ENCODE measurements around the gene SLC35B1. TPM values are rescaled to one million over a fixed set of nuclear protein-coding genes. Genes with fewer than 3 reads are reported as not detected.

SLC35B1 gene
- total RNA-seq, 1 experiment from 2014 or later: 99.6 TPM

- no TSS peak for BruUV-seq (replicated peaks)
- ChIA-PET CTCF (interaction anchor here (0.6 kb wide), 1 partner anchor 694 kb away, joined by 3 read pairs; no protein-coding TSS in a partner anchor), POLR2A (no interaction called here)
- no peaks in the 10 kb centered on the region for H3K36me3 Mint-ChIP-seq (ENCODE audit: insufficient read depth, unreplicated experiment)
- intact Hi-C loops (cut with micrococcal nuclease): no loop called here
- no peak for TF ChIP-seq CTCF (IDR thresholded peaks at IDR 0.05; ENCODE audit: unreplicated experiment)
- DNase-seq (ENCODE audit: unreplicated experiment): no peak
- no peaks in the 10 kb centered on the region for H3K4me1 Mint-ChIP-seq (ENCODE audit: insufficient read depth, unreplicated experiment)
- no peaks in the 10 kb centered on the region for H3K27me3 Mint-ChIP-seq (ENCODE audit: insufficient read depth, unreplicated experiment)
- H3K4me3 Mint-ChIP-seq (ENCODE audit: unreplicated experiment): no peak overlapping the region
- no peak overlapping the region for H3K27ac Mint-ChIP-seq (ENCODE audit: low read depth, unreplicated experiment)
- H3K9me3 Mint-ChIP-seq (ENCODE audit: unreplicated experiment): no peaks in the 10 kb centered on the region
Measured at GRCh38 chr17:49745175-49746139, 37.7 kb upstream of the SLC35B1 start.

GRCh38 chr17:49742166-49742638, 34.4 kb upstream of the SLC35B1 start:
- Mint-ChIP-seq H3K9me3 (ENCODE audit: unreplicated experiment) (no peaks in the 10 kb centered on the region), H3K27me3 (ENCODE audit: insufficient read depth, unreplicated experiment) (no peaks in the 10 kb centered on the region), H3K36me3 (ENCODE audit: insufficient read depth, unreplicated experiment) (no peaks in the 10 kb centered on the region), H3K4me1 (ENCODE audit: insufficient read depth, unreplicated experiment) (peaks cover 6% of the 10 kb centered on the region), H3K4me3 (ENCODE audit: unreplicated experiment) (no peak overlapping the region), H3K27ac (ENCODE audit: low read depth, unreplicated experiment) (no peak overlapping the region)
- TF ChIP-seq CTCF (IDR thresholded peaks at IDR 0.05; ENCODE audit: unreplicated experiment): no peak
- ChIA-PET POLR2A (interaction anchor here (1.2 kb wide), 1 partner anchor 14 kb away, joined by 3 read pairs; no protein-coding TSS in a partner anchor), CTCF (interaction anchor here (1.2 kb wide), 1 partner anchor 36 kb away, joined by 5 read pairs; no protein-coding TSS in a partner anchor)
- BruUV-seq (replicated peaks): no TSS peak
- no peak for DNase-seq (ENCODE audit: unreplicated experiment)
- intact Hi-C loops (cut with micrococcal nuclease): no loop called here

- H3K4me3 Mint-ChIP-seq (ENCODE audit: unreplicated experiment): no peak overlapping the region
- H3K4me1 Mint-ChIP-seq (ENCODE audit: insufficient read depth, unreplicated experiment): peaks cover 6% of the 10 kb centered on the region
- H3K36me3 Mint-ChIP-seq (ENCODE audit: insufficient read depth, unreplicated experiment): no peaks in the 10 kb centered on the region
- TF ChIP-seq CTCF (IDR thresholded peaks at IDR 0.05; ENCODE audit: unreplicated experiment): no peak
- ChIA-PET CTCF (interaction anchor here (0.5 to 1.2 kb wide), 2 partner anchors 36 to 331 kb away, joined by 3 to 5 read pairs; no protein-coding TSS in a partner anchor), POLR2A (interaction anchor here (1.2 kb wide), 1 partner anchor 15 kb away, joined by 3 read pairs; no protein-coding TSS in a partner anchor)
- BruUV-seq (replicated peaks): no TSS peak
- no peak overlapping the region for H3K27ac Mint-ChIP-seq (ENCODE audit: low read depth, unreplicated experiment)
- intact Hi-C loops (cut with micrococcal nuclease): no loop called here
- no peak for DNase-seq (ENCODE audit: unreplicated experiment)
- no peaks in the 10 kb centered on the region for H3K27me3 Mint-ChIP-seq (ENCODE audit: insufficient read depth, unreplicated experiment)
- no peaks in the 10 kb centered on the region for H3K9me3 Mint-ChIP-seq (ENCODE audit: unreplicated experiment)
Measured at GRCh38 chr17:49741692-49742076, 33.9 kb upstream of the SLC35B1 start.

- Mint-ChIP-seq H3K27ac (ENCODE audit: low read depth, unreplicated experiment) (no peak overlapping the region), H3K4me3 (ENCODE audit: unreplicated experiment) (no peak overlapping the region)
- DNase-seq (ENCODE audit: unreplicated experiment): peak; percentile 9
Measured at GRCh38 chr17:49741009-49741691, 33.4 kb upstream of the SLC35B1 start.

More at GRCh38 chr17:49741009-49741691, 33.4 kb upstream of the SLC35B1 start:
- POLR2A ChIA-PET: interaction anchor here (0.7 to 1.6 kb wide), 3 partner anchors 15 to 239 kb away, joined by 3 to 6 read pairs (median 4); partner anchors contain the start of gene SLC35B1
- peaks cover 6% of the 10 kb centered on the region for H3K4me1 Mint-ChIP-seq (ENCODE audit: insufficient read depth, unreplicated experiment)
- H3K27me3 Mint-ChIP-seq (ENCODE audit: insufficient read depth, unreplicated experiment): no peaks in the 10 kb centered on the region
- no peaks in the 10 kb centered on the region for H3K36me3 Mint-ChIP-seq (ENCODE audit: insufficient read depth, unreplicated experiment)
- no peaks in the 10 kb centered on the region for H3K9me3 Mint-ChIP-seq (ENCODE audit: unreplicated experiment)
- no TSS peak for BruUV-seq (replicated peaks)
- no peak for TF ChIP-seq CTCF (IDR thresholded peaks at IDR 0.05; ENCODE audit: unreplicated experiment)
- intact Hi-C loops (cut with micrococcal nuclease): no loop called here
- CTCF ChIA-PET: interaction anchor here (0.5 to 1.2 kb wide), 3 partner anchors 32 to 330 kb away, joined by 3 to 5 read pairs (median 3); no protein-coding TSS in a partner anchor

Data from MCF 10A (cell line).